H1 (cell line): Measurements from ENCODE around the gene SUPT4H1. TPM values are rescaled to one million over a fixed set of nuclear protein-coding genes. Genes with fewer than 3 reads are reported as not detected.

Experiments used
- CHD1 ChIP-seq: IDR thresholded peaks from 2 replicates; pipeline ENCODE4 v1.6.1; 2012; ENCODE audit warnings: low read depth, low read length, improper control_type of control experiment
- CTBP2 ChIP-seq: IDR thresholded peaks from 2 replicates; pipeline ENCODE4 v1.7.0; 2011; ENCODE audit warnings: borderline replicate concordance, mild to moderate bottlenecking, moderate library complexity, mixed read lengths, low read length; ENCODE audit not compliant: insufficient read depth, insufficient read length
- EGR1 ChIP-seq: IDR thresholded peaks from 2 replicates; pipeline ENCODE4 v1.6.1; 2011; ENCODE audit warnings: low read depth, low read length, borderline replicate concordance
- FOSL1 ChIP-seq: IDR thresholded peaks from 2 replicates; pipeline ENCODE4 v1.6.1; 2011; ENCODE audit warnings: mild to moderate bottlenecking, low read depth, low read length, moderate library complexity; ENCODE audit not compliant: insufficient read depth
- GABPA ChIP-seq: IDR thresholded peaks from 2 replicates; pipeline ENCODE4 v1.6.1; 2011; ENCODE audit warnings: mild to moderate bottlenecking, low read length, moderate library complexity, borderline replicate concordance; ENCODE audit not compliant: insufficient read depth
- HDAC6 ChIP-seq: IDR thresholded peaks from one replicate; pipeline ENCODE4 v1.7.1; 2012; ENCODE audit warnings: low read depth, mild to moderate bottlenecking, inconsistent platforms, low read length, moderate library complexity
- JUND ChIP-seq: IDR thresholded peaks from 2 replicates; pipeline ENCODE4 v1.6.1; 2011; ENCODE audit warnings: mild to moderate bottlenecking, improper control_type of control experiment, low read length
- KDM4A ChIP-seq: IDR thresholded peaks from one replicate; pipeline ENCODE4 v1.7.1; 2012; ENCODE audit warnings: low read depth, mild to moderate bottlenecking, moderate library complexity, low read length, inconsistent platforms; ENCODE audit not compliant: severe bottlenecking
- KDM5A ChIP-seq: fragments of 200-600 bp; IDR thresholded peaks from 2 replicates; pipeline ENCODE4 v1.7.1; 2012; ENCODE audit warnings: mild to moderate bottlenecking, low read length, inconsistent platforms, mixed read lengths
- POLR2AphosphoS5 ChIP-seq: IDR thresholded peaks from 2 replicates; pipeline ENCODE4 v1.6.1; 2011; ENCODE audit warnings: low read depth, low read length
- RAD21 ChIP-seq, 2 experiments: IDR thresholded peaks in 1 of 2; conservative IDR thresholded peaks in 1 of 2; 2 replicates each; pipeline ENCODE4 v1.6.1; 2011; ENCODE audit warnings: low read depth in 2 of 2, low read length in 2 of 2, improper control_type of control experiment in 1 of 2, inconsistent platforms in 1 of 2, mild to moderate bottlenecking in 1 of 2, moderate library complexity in 1 of 2
- SIRT6 ChIP-seq: IDR thresholded peaks from one replicate; pipeline ENCODE4 v1.7.1; 2012; ENCODE audit warnings: low read length, inconsistent platforms
- SP1 ChIP-seq: IDR thresholded peaks from 2 replicates; pipeline ENCODE4 v1.6.1; 2011; ENCODE audit warnings: low read depth, low read length
- TAF7 ChIP-seq: optimal IDR thresholded peaks from 2 replicates; pipeline ENCODE3; 2011; ENCODE audit warnings: low read depth, mild to moderate bottlenecking, inconsistent platforms, low read length, moderate library complexity, borderline replicate concordance
- ZNF274 ChIP-seq: IDR thresholded peaks from 2 replicates; pipeline ENCODE4 v1.7.0; 2012; ENCODE audit warnings: low read length, borderline replicate concordance; ENCODE audit errors: extremely low read depth
- polyA plus RNA-seq, 7 experiments: library from polyadenylated mRNA; depleted of rRNA in 3 of 7; stranded (reverse) in 5 of 7; unstranded in 2 of 7; fragments of >200 nt in 5 of 7; fragments of 200-250 nt in 2 of 7; gene quantifications; 1 replicate in 5 of 7; 2 replicates in 1 of 7; 4 replicates in 1 of 7; pipeline versions ENCODE4 v1.2.1 to v1.2.3, GENCODE V29; 2011 to 2013; ENCODE audit warnings: missing spikeins in 2 of 7, mixed read lengths in 2 of 7
- total RNA-seq: library from RNA; stranded (reverse); fragmentation: NEBNext Ultra II Directional; extraction: Animal tissue kit (Norgen Biotek cat#: 25700); gene quantifications from 2 replicates; pipeline ENCODE4 v1.2.1, GENCODE V29; 2021
- TF ChIP-seq, protein P1 (sequence below), 3 experiments: IDR thresholded peaks; 1 replicate in 2 of 3; 2 replicates in 1 of 3; pipeline versions ENCODE4 v1.5.1 to v1.6.1; 2011; ENCODE audit warnings: low read length in 3 of 3, mild to moderate bottlenecking in 3 of 3, inconsistent platforms in 2 of 3, low read depth in 1 of 3, moderate library complexity in 1 of 3; ENCODE audit not compliant: insufficient read depth in 1 of 3; ENCODE audit errors: control extremely low read depth in 1 of 3
- TF ChIP-seq, protein P2 (sequence below): IDR thresholded peaks from 2 replicates; pipeline ENCODE4 v1.6.1; 2012; ENCODE audit warnings: low read length, inconsistent platforms
- TF ChIP-seq, protein P3 (sequence below): IDR thresholded peaks from 2 replicates; pipeline ENCODE4 v1.6.1; 2012; ENCODE audit warnings: inconsistent platforms
- TF ChIP-seq, protein P4 (sequence below): IDR thresholded peaks from 2 replicates; pipeline ENCODE4 v1.6.1; 2011; ENCODE audit warnings: low read depth, mild to moderate bottlenecking, low read length; ENCODE audit not compliant: insufficient read depth

SUPT4H1 gene
- total and polyA plus RNA-seq, 2 of the 8 experiments (the other 6 are each of a cell fraction or from before 2014, with no cell fraction given), result 112 to 143 TPM

DNA sequence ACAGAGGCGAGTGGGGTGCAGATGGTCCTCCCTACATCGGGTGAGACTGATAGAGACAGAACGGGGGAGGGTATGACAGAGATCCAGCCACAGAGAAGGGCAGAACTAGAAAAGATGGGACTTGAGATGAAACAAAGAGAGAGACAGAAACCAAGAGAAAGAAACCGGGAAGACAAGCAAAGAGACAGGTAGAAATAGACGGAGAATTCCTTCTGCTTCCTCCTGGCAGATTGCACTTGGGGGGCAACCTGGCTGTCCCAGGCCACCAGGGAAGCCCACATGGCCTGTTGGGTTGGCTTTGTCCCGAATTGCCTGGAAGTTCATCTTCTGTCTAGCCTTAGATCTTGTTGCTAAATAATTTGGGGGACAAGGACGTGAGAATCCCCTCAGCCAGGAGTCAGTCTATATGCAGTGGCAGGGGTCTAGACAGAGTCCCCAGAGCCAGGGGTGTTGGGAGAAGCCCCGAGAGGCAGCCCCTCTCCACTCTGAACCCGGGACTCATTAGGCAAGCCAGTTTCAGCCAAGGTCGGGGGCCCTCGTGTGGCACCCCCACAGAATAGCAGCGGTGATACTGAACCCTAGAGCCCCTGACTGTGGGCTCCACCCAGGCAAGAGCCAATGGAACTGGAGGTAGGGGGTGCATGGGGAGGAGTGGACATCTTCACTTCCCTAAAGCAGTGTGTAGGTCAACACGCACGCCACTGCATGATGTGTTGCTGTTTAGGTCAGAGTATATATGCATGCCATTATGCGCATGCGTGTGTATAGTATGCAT, 22.8 kb downstream of the SUPT4H1 start (continued):
- TF ChIP-seq, protein P1, sequence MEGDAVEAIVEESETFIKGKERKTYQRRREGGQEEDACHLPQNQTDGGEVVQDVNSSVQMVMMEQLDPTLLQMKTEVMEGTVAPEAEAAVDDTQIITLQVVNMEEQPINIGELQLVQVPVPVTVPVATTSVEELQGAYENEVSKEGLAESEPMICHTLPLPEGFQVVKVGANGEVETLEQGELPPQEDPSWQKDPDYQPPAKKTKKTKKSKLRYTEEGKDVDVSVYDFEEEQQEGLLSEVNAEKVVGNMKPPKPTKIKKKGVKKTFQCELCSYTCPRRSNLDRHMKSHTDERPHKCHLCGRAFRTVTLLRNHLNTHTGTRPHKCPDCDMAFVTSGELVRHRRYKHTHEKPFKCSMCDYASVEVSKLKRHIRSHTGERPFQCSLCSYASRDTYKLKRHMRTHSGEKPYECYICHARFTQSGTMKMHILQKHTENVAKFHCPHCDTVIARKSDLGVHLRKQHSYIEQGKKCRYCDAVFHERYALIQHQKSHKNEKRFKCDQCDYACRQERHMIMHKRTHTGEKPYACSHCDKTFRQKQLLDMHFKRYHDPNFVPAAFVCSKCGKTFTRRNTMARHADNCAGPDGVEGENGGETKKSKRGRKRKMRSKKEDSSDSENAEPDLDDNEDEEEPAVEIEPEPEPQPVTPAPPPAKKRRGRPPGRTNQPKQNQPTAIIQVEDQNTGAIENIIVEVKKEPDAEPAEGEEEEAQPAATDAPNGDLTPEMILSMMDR (IDR thresholded peaks at IDR 0.05; ENCODE audit: control extremely low read depth in 1 of 3, insufficient read depth in 1 of 3, low read depth in 1 of 3, low read length in 3 of 3), result peak; percentile 48 to 61 (median 55); a peak in 3 of 4 replicates
- TF ChIP-seq, protein P2, sequence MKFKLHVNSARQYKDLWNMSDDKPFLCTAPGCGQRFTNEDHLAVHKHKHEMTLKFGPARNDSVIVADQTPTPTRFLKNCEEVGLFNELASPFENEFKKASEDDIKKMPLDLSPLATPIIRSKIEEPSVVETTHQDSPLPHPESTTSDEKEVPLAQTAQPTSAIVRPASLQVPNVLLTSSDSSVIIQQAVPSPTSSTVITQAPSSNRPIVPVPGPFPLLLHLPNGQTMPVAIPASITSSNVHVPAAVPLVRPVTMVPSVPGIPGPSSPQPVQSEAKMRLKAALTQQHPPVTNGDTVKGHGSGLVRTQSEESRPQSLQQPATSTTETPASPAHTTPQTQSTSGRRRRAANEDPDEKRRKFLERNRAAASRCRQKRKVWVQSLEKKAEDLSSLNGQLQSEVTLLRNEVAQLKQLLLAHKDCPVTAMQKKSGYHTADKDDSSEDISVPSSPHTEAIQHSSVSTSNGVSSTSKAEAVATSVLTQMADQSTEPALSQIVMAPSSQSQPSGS, result no peak
- no peak for TF ChIP-seq SIRT6
- no peak for TF ChIP-seq KDM5A
- TF ChIP-seq GABPA, result no peak
- TF ChIP-seq TAF7, result no peak
- no peak for TF ChIP-seq EGR1
- no peak for TF ChIP-seq KDM4A
- no peak for TF ChIP-seq FOSL1
- TF ChIP-seq, protein P3, sequence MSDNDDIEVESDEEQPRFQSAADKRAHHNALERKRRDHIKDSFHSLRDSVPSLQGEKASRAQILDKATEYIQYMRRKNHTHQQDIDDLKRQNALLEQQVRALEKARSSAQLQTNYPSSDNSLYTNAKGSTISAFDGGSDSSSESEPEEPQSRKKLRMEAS, result no peak
- TF ChIP-seq HDAC6, result no peak
- TF ChIP-seq SP1, result no peak
- no peak for TF ChIP-seq CHD1
- no peak for TF ChIP-seq JUND
- no peak for TF ChIP-seq CTBP2
- peak; percentile 44 to 62 for TF ChIP-seq RAD21 (IDR thresholded peaks at IDR 0.05 in 1 of 2, conservative IDR thresholded peaks at IDR 0.05 in 1 of 2; ENCODE audit: low read depth in 2 of 2, low read length in 2 of 2)
- no peak for TF ChIP-seq ZNF274
- TF ChIP-seq POLR2AphosphoS5, result no peak
- TF ChIP-seq, protein P4, sequence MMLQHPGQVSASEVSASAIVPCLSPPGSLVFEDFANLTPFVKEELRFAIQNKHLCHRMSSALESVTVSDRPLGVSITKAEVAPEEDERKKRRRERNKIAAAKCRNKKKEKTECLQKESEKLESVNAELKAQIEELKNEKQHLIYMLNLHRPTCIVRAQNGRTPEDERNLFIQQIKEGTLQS, result no peak
